MM.1S (cell line): ENCODE measurements around the gene ALG2.
"Not testable (repeated sequence)": the region's sequence is repeated elsewhere in the genome, so short reads cannot be mapped to it uniquely, and the experiment has no call there.

Experiments used
- EZH2 ChIP-seq: fragments of 300-600 bp; sonication (generic); optimal IDR thresholded peaks from 2 replicates; pipeline ENCODE3; 2017; ENCODE audit warnings: low read depth, mild to moderate bottlenecking, antibody characterized with exemption, low read length, mixed read lengths
- TF ChIP-seq, protein P1 (sequence below): fragments of 300-600 bp; sonication (generic); IDR thresholded peaks from 2 replicates; pipeline ENCODE4 v1.5.1; 2016; ENCODE audit warnings: antibody characterized with exemption, low read length, mixed read lengths

DNA sequence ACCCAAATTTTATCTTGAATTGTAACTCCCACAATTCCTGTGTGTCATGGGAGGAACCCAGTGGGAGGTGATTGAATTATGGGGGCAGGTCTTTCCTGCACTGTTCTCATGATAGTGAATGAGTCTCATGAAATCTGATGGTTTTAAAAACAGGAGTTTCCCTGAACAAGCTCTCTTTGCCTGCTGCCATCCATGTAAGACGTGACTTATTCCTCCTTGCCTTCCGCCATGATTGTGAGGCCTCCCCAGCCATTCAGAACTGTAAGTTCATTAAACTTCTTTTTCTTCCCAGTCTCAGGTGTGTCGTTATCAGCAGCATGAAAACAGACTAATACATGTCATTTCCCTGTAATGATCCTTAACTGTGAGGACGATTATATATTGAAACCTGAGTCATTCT is 16.1 kb upstream of the ALG2 start:
- TF ChIP-seq EZH2: not testable (repeated sequence)
- TF ChIP-seq, protein P1, sequence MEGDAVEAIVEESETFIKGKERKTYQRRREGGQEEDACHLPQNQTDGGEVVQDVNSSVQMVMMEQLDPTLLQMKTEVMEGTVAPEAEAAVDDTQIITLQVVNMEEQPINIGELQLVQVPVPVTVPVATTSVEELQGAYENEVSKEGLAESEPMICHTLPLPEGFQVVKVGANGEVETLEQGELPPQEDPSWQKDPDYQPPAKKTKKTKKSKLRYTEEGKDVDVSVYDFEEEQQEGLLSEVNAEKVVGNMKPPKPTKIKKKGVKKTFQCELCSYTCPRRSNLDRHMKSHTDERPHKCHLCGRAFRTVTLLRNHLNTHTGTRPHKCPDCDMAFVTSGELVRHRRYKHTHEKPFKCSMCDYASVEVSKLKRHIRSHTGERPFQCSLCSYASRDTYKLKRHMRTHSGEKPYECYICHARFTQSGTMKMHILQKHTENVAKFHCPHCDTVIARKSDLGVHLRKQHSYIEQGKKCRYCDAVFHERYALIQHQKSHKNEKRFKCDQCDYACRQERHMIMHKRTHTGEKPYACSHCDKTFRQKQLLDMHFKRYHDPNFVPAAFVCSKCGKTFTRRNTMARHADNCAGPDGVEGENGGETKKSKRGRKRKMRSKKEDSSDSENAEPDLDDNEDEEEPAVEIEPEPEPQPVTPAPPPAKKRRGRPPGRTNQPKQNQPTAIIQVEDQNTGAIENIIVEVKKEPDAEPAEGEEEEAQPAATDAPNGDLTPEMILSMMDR: not testable (repeated sequence)
